ENCODE data around the gene RBM26. TPM values are rescaled to one million over a fixed set of nuclear protein-coding genes. Genes with fewer than 3 reads are reported as not detected.

The RBM26 gene
- total RNA-seq, 1 experiment from 2014 or later = 65.7 TPM

- no peak for DNase-seq (ENCODE audit: low spot score)
- ChIA-PET CTCF (no interaction called here), POLR2A (ENCODE audit: low non-redundant PET) (no interaction called here)
- no TSS peak for BruUV-seq (replicated peaks)
- Histone ChIP-seq H3K4me1 (ENCODE audit: insufficient read depth, low read length, poor library complexity, severe bottlenecking) (no peaks in the 10 kb centered on the region), H3K36me3 (ENCODE audit: insufficient read depth, low read length, poor library complexity, severe bottlenecking) (no peaks in the 10 kb centered on the region), H3K27me3 (replicated peaks; ENCODE audit: insufficient read depth, low read depth, low read length, poor library complexity) (no peaks in the 10 kb centered on the region), H3K9me3 (ENCODE audit: low read depth, low read length, poor library complexity, severe bottlenecking) (no peaks in the 10 kb centered on the region), H3K27ac (ENCODE audit: low read depth, low read length, poor library complexity, severe bottlenecking) (no peak overlapping the region), H3K4me3 (ENCODE audit: low read depth, low read length, poor library complexity, severe bottlenecking) (no peak overlapping the region)
- TF ChIP-seq EZH2 (IDR thresholded peaks at IDR 0.05; ENCODE audit: borderline replicate concordance, low read depth, low read length, poor library complexity, severe bottlenecking) (no peak), CTCF (conservative IDR thresholded peaks at IDR 0.05; ENCODE audit: low read depth, low read length) (no peak)
- intact Hi-C loops (cut with micrococcal nuclease; ENCODE audit: unreplicated experiment) = no loop called here
Observed at GRCh38 chr13:79439275-79439674, 33.2 kb upstream of the RBM26 start.

GRCh38 chr13:79435561-79435990, 29.5 kb upstream of the RBM26 start:
- no peak for DNase-seq (ENCODE audit: low spot score)
- Histone ChIP-seq H3K4me1 (ENCODE audit: insufficient read depth, low read length, poor library complexity, severe bottlenecking) (no peaks in the 10 kb centered on the region), H3K27ac (ENCODE audit: low read depth, low read length, poor library complexity, severe bottlenecking) (no peak overlapping the region), H3K9me3 (ENCODE audit: low read depth, low read length, poor library complexity, severe bottlenecking) (no peaks in the 10 kb centered on the region), H3K4me3 (ENCODE audit: low read depth, low read length, poor library complexity, severe bottlenecking) (no peak overlapping the region), H3K27me3 (replicated peaks; ENCODE audit: insufficient read depth, low read depth, low read length, poor library complexity) (no peaks in the 10 kb centered on the region), H3K36me3 (ENCODE audit: insufficient read depth, low read length, poor library complexity, severe bottlenecking) (no peaks in the 10 kb centered on the region)
- no TSS peak for BruUV-seq (replicated peaks)
- TF ChIP-seq CTCF (conservative IDR thresholded peaks at IDR 0.05; ENCODE audit: low read depth, low read length) (no peak), EZH2 (IDR thresholded peaks at IDR 0.05; ENCODE audit: borderline replicate concordance, low read depth, low read length, poor library complexity, severe bottlenecking) (no peak)
- ChIA-PET CTCF (no interaction called here), POLR2A (ENCODE audit: low non-redundant PET) (no interaction called here)
- intact Hi-C loops (cut with micrococcal nuclease; ENCODE audit: unreplicated experiment) = no loop called here

- no peak overlapping the region for H3K4me3 ChIP-seq (ENCODE audit: low read depth, low read length, poor library complexity, severe bottlenecking)
- no peaks in the 10 kb centered on the region for H3K36me3 ChIP-seq (ENCODE audit: insufficient read depth, low read length, poor library complexity, severe bottlenecking)
- no TSS peak for BruUV-seq (replicated peaks)
- H3K27me3 ChIP-seq (replicated peaks; ENCODE audit: insufficient read depth, low read depth, low read length, poor library complexity) = no peaks in the 10 kb centered on the region
- H3K4me1 ChIP-seq (ENCODE audit: insufficient read depth, low read length, poor library complexity, severe bottlenecking) = no peaks in the 10 kb centered on the region
- no peak for DNase-seq (ENCODE audit: low spot score)
- intact Hi-C loops (cut with micrococcal nuclease; ENCODE audit: unreplicated experiment) = no loop called here
- TF ChIP-seq CTCF (conservative IDR thresholded peaks at IDR 0.05; ENCODE audit: low read depth, low read length) (no peak), EZH2 (IDR thresholded peaks at IDR 0.05; ENCODE audit: borderline replicate concordance, low read depth, low read length, poor library complexity, severe bottlenecking) (no peak)
- no peaks in the 10 kb centered on the region for H3K9me3 ChIP-seq (ENCODE audit: low read depth, low read length, poor library complexity, severe bottlenecking)
- CTCF ChIA-PET = no interaction called here
- POLR2A ChIA-PET (ENCODE audit: low non-redundant PET) = no interaction called here
- H3K27ac ChIP-seq (ENCODE audit: low read depth, low read length, poor library complexity, severe bottlenecking) = no peak overlapping the region
Observed at GRCh38 chr13:79434556-79434955, 28.5 kb upstream of the RBM26 start.
